Epithelial cell of esophagus (primary cell): Measurements from ENCODE around the gene SLC16A11.
A peak's percentile ranks its signal among the peaks of the same experiment; 100 is the strongest.

Source experiments
- DNase-seq: peaks from one replicate; pipeline ENCODE4 v3.0.0; 2010; ENCODE audit warnings: low read depth
- H3K4me3 ChIP-seq: 2 replicates; pipeline ENCODE4 v1.5.1; 2011; ENCODE audit warnings: mild to moderate bottlenecking, low read length, control low read depth
- TF ChIP-seq, protein P1 (sequence below): IDR thresholded peaks from 2 replicates; pipeline ENCODE4 v1.5.1; 2011; ENCODE audit warnings: low read depth, mild to moderate bottlenecking, low read length, control low read depth, inconsistent platforms; ENCODE audit not compliant: insufficient read depth; ENCODE audit errors: missing control alignments

The SLC16A11 gene

DNA sequence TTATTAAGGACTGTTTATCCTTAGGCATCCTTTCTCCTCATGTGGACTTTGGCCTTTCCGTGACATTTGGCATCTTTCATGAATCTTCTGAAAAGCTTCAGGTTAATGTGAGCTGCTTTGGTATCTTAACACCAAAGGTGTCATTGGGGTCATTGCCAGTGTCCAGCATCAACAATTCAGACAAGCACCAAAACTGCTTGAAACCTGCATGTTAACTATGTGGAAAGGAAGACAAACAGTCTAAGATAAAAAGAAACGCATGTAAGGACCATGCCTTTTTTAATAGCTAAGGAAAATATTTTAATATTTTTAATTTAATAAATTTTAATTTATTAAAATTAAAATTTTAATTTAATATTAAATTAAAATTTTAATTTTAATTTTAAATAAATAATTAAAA is 40.1 kb downstream of the SLC16A11 start:
- no peak overlapping the region for H3K4me3 ChIP-seq
- TF ChIP-seq, protein P1, sequence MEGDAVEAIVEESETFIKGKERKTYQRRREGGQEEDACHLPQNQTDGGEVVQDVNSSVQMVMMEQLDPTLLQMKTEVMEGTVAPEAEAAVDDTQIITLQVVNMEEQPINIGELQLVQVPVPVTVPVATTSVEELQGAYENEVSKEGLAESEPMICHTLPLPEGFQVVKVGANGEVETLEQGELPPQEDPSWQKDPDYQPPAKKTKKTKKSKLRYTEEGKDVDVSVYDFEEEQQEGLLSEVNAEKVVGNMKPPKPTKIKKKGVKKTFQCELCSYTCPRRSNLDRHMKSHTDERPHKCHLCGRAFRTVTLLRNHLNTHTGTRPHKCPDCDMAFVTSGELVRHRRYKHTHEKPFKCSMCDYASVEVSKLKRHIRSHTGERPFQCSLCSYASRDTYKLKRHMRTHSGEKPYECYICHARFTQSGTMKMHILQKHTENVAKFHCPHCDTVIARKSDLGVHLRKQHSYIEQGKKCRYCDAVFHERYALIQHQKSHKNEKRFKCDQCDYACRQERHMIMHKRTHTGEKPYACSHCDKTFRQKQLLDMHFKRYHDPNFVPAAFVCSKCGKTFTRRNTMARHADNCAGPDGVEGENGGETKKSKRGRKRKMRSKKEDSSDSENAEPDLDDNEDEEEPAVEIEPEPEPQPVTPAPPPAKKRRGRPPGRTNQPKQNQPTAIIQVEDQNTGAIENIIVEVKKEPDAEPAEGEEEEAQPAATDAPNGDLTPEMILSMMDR: no peak
- DNase-seq: no peak

DNA sequence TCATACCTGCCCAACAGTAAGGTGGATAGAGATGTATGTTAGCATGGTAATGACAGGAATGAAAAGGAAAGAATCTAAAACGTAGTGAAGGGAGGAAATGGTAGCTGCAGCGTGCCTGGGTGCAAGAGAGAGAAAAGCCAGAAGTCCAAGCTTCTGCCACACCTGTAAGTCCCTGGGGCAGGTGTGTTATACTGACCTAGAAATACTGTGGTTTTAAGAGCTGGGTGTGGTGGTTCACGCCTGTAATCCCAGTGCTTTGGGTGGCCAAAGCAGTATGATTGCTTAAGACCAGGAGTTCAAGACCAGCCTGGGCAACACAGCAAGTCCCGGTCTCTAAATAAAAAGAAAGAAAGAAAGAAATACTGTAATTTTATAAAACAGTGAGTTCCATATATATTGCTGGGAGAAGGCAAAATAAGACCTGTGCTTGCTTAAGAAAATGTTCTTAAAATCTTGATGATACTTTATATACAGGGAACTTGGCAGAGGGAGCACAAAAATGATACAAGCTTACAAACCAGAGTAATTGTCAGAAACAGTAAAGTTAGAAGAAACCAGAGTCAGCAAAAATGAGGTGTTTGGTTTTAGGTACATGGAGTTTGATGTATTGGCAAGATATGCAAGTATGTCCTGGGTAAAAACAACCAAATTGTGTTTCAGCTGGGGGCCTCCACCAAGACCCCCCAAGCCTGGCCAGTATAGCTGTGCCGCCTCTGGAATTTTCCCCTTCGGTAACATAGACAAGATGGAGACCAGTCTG is 41.4 kb downstream of the SLC16A11 start:
- no peak overlapping the region for H3K4me3 ChIP-seq
- no peak for DNase-seq
- TF ChIP-seq, protein P1: no peak

DNA sequence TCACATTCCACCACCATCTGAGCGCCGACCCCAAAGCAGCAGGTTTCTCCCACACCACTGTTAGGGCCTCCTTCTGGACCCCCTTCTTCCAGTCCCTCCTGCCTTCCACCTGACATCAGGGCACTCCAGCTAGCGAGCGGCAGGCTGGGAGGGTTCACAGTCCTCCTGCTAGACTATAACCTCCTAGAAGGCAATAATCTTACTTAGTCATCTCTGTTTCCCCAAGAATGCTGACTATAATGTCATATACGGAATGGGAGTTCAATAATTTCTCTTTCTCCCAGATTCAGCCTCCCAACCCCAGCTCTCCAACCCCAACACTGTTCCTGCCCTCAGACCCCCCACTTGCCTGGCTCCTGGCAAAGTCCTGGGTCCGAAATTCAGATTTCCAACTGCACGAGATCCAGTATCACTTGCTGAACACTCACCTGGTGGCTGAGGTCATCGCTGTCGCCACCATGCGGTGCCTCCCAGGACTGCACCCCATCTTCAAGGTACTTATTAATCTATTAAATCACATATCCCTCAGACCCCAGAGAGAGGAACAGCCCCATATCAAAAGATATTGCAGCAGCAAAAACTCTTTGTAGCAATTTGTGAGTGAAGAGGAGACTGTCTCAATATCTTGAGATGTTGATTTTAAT is 42.5 kb downstream of the SLC16A11 start:
- TF ChIP-seq, protein P1: peak; percentile 76
- no peak overlapping the region for H3K4me3 ChIP-seq
- peak; percentile 70 for DNase-seq

DNA sequence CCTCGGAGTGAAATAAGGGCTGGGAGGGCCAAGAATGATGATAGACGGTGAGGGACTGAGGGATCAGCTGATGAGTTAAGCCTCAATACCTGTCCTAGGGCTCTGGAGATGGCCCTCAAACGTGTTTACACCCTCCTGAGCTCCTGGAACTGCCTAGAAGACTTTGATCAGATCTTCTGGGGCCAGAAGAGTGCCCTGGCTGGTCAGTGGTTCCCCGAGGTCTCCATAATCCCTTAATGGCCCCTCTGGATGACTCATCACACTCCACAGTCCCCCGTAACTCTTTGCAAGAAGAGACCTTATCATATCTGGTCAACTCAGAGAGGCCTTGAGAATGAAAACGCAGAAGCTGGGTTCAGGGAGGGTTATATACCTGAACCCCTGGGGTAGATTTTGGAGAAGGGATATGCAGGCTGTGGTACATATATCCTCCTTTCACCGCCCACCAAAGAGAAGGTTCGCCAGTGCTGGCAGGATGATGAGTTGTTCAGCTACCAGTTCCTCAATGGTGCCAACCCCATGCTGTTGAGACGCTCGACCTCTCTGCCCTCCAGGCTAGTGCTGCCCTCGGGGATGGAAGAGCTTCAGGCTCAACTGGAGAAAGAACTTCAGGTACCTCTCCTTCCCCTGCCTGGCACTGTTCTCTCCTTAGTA is 44.9 kb downstream of the SLC16A11 start:
- no peak overlapping the region for H3K4me3 ChIP-seq
- DNase-seq: no peak
- TF ChIP-seq, protein P1: no peak

DNA sequence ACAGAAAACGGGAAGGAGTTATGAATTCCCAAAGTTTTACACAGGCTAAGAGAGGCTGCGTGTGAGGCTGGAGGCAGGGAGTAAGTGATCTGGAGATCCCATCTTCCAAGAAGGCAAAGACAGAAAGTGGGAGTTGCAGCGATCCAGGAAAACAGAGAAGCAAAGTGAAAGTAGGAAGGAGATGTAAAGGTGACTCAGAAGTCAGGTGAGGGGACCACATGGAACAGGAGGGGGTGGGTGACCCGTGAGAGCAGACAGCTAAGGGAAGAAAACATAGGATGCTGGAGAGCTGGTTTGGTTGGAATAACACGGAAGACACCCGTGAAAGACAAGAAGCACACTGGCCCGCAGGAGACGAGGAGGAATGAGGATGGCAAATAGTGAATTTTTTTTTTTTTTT is 46.7 kb downstream of the SLC16A11 start:
- TF ChIP-seq, protein P1: no peak
- no peak overlapping the region for H3K4me3 ChIP-seq
- no peak for DNase-seq

DNA sequence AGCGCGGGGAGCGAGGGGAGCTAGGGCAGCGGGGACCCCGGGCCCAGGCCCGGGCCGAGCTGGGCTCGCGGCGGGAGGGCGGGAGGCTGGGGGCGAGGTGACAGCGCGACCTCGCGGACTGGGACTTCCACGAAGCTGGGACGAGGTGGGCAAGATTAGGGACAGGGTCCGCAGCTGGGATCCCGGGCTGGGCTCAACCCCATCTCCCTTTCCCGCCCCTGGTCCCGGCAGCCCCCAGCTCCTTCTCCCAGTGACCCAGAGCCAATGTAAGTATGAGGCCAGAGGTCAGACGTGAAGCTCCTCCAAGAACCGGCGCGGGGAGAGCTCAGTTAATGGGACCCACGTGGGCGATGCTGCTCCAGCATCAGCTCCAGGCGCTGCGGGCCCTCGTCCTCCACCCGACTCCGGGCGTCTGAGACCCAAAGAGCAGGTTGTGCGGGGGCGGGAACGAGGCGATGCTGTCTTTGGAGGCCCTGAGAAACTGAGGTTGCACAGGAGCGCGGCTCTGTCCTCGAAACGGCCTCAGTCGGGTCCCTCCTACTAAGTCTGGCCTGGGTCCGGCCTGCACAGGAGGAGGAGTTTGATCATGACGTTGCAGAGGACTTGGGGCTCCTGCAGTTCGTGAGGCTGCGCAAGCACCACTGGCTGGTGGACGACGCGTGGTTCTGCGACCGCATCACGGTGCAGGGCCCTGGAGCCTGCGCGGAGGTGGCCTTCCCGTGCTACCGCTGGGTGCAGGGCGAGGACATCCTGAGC is 47.5 kb downstream of the SLC16A11 start:
- peak overlapping the region; percentile 56 for H3K4me3 ChIP-seq
- TF ChIP-seq, protein P1: no peak
- DNase-seq: no peak
